HepG2 (cell line): Measurements from ENCODE around the gene POLR1H. TPM values are rescaled to one million over a fixed set of nuclear protein-coding genes. Genes with fewer than 3 reads are reported as not detected.
A peak's percentile ranks its signal among the peaks of the same experiment; 100 is the strongest.

Experiments used
- ADNP ChIP-seq: sonication (generic); formaldehyde crosslinking; IDR thresholded peaks from 2 replicates; pipeline ENCODE4 v1.4.0; 2020; ENCODE audit warnings: missing genetic modification reagents
- CBX2 ChIP-seq, 2 experiments: fragments of 200-600 bp in 1 of 2; sonication (generic); formaldehyde crosslinking in 1 of 2; IDR thresholded peaks; 2 replicates each; pipeline versions ENCODE4 v1.7.0 to v1.8.1; 2018 to 2022; ENCODE audit warnings: low read depth in 2 of 2, low read length in 1 of 2, mild to moderate bottlenecking in 1 of 2, missing genetic modification reagents in 1 of 2
- CCDC6 ChIP-seq: sonication (generic); formaldehyde crosslinking; IDR thresholded peaks from 2 replicates; pipeline ENCODE4 v1.8.1; 2022; ENCODE audit warnings: mild to moderate bottlenecking, missing genetic modification reagents, moderate library complexity
- CEBPG ChIP-seq: IDR thresholded peaks from 2 replicates; pipeline ENCODE4 v1.6.1; 2016
- CHD4 ChIP-seq: fragments of 200-600 bp; sonication (generic); IDR thresholded peaks from 2 replicates; pipeline ENCODE4 v1.7.0; 2017; ENCODE audit warnings: mild to moderate bottlenecking, low read length, borderline replicate concordance
- HIVEP1 ChIP-seq: sonication (generic); formaldehyde crosslinking; IDR thresholded peaks from 2 replicates; pipeline ENCODE4 v1.4.0; 2020; ENCODE audit warnings: mild to moderate bottlenecking, missing genetic modification reagents
- HNRNPH1 ChIP-seq: fragments of 200-400 bp; formaldehyde crosslinking; optimal IDR thresholded peaks from 2 replicates; pipeline ENCODE3; 2017; ENCODE audit warnings: mild to moderate bottlenecking, low read depth, low read length
- KDM2A ChIP-seq: sonication (generic); formaldehyde crosslinking; IDR thresholded peaks from 2 replicates; pipeline ENCODE4 v1.4.0; 2020; ENCODE audit warnings: low read depth, missing genetic modification reagents, borderline replicate concordance
- NR3C1 ChIP-seq: sonication (generic); formaldehyde crosslinking; IDR thresholded peaks from 2 replicates; pipeline ENCODE4 v1.4.0; 2020; ENCODE audit warnings: missing genetic modification reagents
- PBX3 ChIP-seq: sonication (generic); formaldehyde crosslinking; IDR thresholded peaks from 2 replicates; pipeline ENCODE4 v1.8.1; 2023; ENCODE audit warnings: missing genetic modification reagents, inconsistent platforms, borderline replicate concordance
- PITX1 ChIP-seq: sonication (generic); formaldehyde crosslinking; IDR thresholded peaks from 2 replicates; pipeline ENCODE4 v1.5.1; 2020; ENCODE audit warnings: mild to moderate bottlenecking, missing genetic modification reagents
- PRMT3 ChIP-seq: sonication (generic); formaldehyde crosslinking; IDR thresholded peaks from 2 replicates; pipeline ENCODE4 v1.8.1; 2022; ENCODE audit warnings: low read depth, mild to moderate bottlenecking, moderate library complexity, missing genetic modification reagents, borderline replicate concordance
- REST ChIP-seq, 2 experiments: IDR thresholded peaks; 2 replicates each; pipeline ENCODE4 v1.6.1; 2011 to 2012; ENCODE audit warnings: low read length in 2 of 2, borderline replicate concordance in 1 of 2, low read depth in 1 of 2, mild to moderate bottlenecking in 1 of 2, moderate library complexity in 1 of 2
- SMAD1 ChIP-seq: sonication (generic); formaldehyde crosslinking; IDR thresholded peaks from 2 replicates; pipeline ENCODE4 v1.4.0; 2020; ENCODE audit warnings: missing genetic modification reagents, low read depth, mild to moderate bottlenecking, borderline replicate concordance
- TBL1XR1 ChIP-seq: fragments of 150-350 bp; IDR thresholded peaks from 2 replicates; pipeline ENCODE4 v1.6.1; 2014; ENCODE audit warnings: borderline replicate concordance, low read length; ENCODE audit not compliant: partially characterized antibody
- ZFP82 ChIP-seq: sonication (generic); formaldehyde crosslinking; IDR thresholded peaks from 2 replicates; pipeline ENCODE4 v1.5.1; 2020; ENCODE audit warnings: mild to moderate bottlenecking, missing genetic modification reagents, borderline replicate concordance
- ZFY ChIP-seq: sonication (generic); formaldehyde crosslinking; IDR thresholded peaks from 2 replicates; pipeline ENCODE4 v1.4.0; 2020; ENCODE audit warnings: missing genetic modification reagents
- ZNF224 ChIP-seq: sonication (generic); formaldehyde crosslinking; IDR thresholded peaks from 2 replicates; pipeline ENCODE4 v1.5.0; 2020; ENCODE audit warnings: mild to moderate bottlenecking, missing genetic modification reagents
- ZNF256 ChIP-seq: sonication (generic); formaldehyde crosslinking; conservative IDR thresholded peaks from 2 replicates; pipeline ENCODE4 v1.4.0; 2020; ENCODE audit warnings: missing genetic modification reagents
- ZNF414 ChIP-seq: sonication (generic); formaldehyde crosslinking; IDR thresholded peaks from 2 replicates; pipeline ENCODE4 v1.5.0; 2020; ENCODE audit warnings: missing genetic modification reagents
- ZNF746 ChIP-seq: sonication (generic); formaldehyde crosslinking; IDR thresholded peaks from 2 replicates; pipeline ENCODE4 v1.8.0; 2022; ENCODE audit warnings: mild to moderate bottlenecking, missing genetic modification reagents
- ZNF747 ChIP-seq: sonication (generic); formaldehyde crosslinking; IDR thresholded peaks from 2 replicates; pipeline ENCODE4 v1.8.1; 2023; ENCODE audit warnings: missing genetic modification reagents, mild to moderate bottlenecking, borderline replicate concordance
- ZZZ3 ChIP-seq: sonication (generic); formaldehyde crosslinking; IDR thresholded peaks from 2 replicates; pipeline ENCODE4 v1.4.0; 2020; ENCODE audit warnings: missing genetic modification reagents, mild to moderate bottlenecking, borderline replicate concordance
- polyA plus RNA-seq, 8 experiments: library from polyadenylated mRNA; depleted of rRNA in 3 of 8; stranded (reverse) in 7 of 8; unstranded in 1 of 8; fragments of >200 nt; fragmentation: Illumina TruSeq in 4 of 8; extraction: Trizol in 4 of 8; gene quantifications; 2 replicates each; pipeline versions ENCODE4 v1.2.1 to v1.2.3, GENCODE V29; 2011 to 2016; ENCODE audit warnings: low read depth in 4 of 8, missing spikeins in 1 of 8, mixed read lengths in 1 of 8; ENCODE audit not compliant: insufficient read depth in 1 of 8
- total RNA-seq, 5 experiments: library from RNA; depleted of rRNA; stranded (reverse); fragments of >200 nt; fragmentation: Illumina TruSeq; extraction: Trizol; gene quantifications; 2 replicates each; pipeline ENCODE4 v1.2.3, GENCODE V29; 2016; ENCODE audit warnings: low read depth in 1 of 5

POLR1H gene
- total and polyA plus RNA-seq, 2 of the 13 experiments (the other 11 are each of a cell fraction or from before 2014, with no cell fraction given) = 61.4 to 79.8 TPM

- TF ChIP-seq REST (IDR thresholded peaks at IDR 0.05; ENCODE audit: borderline replicate concordance in 1 of 2, low read depth in 1 of 2, low read length in 2 of 2) (peak in 1 of 2 experiments; percentile 66; a peak in 1 of 4 replicates), ZNF224 (CRISPR knock-in tag) (peak; percentile 62; the same call in 1 of the 2 replicates), SMAD1 (CRISPR knock-in tag) (peak; percentile 92; the same call in 1 of the 2 replicates), ZNF414 (CRISPR knock-in tag) (peak; percentile 43; the same call in 1 of the 2 replicates), PITX1 (CRISPR knock-in tag) (peak; percentile 91), PRMT3 (0 out of 2 replicates have a peak, but pooled peaks have one; percentile 84), TBL1XR1 (peak; percentile 78), ZNF747 (peak; percentile 23; the same call in 1 of the 2 replicates), ZFP82 (CRISPR knock-in tag) (no peak), ZNF256 (CRISPR knock-in tag) (peak; percentile 74; the same call in 1 of the 2 replicates), CCDC6 (no peak), ZZZ3 (CRISPR knock-in tag) (peak; percentile 90; the same call in 1 of the 2 replicates), KDM2A (peak; percentile 96), HNRNPH1 (no peak), PBX3 (CRISPR knock-in tag) (peak; percentile 77; the same call in 1 of the 2 replicates), HIVEP1 (CRISPR knock-in tag) (peak; percentile 77), CEBPG (CRISPR knock-in tag) (peak; percentile 89), ADNP (CRISPR knock-in tag) (no peak; the same call in 1 of the 2 replicates), CHD4 (no peak), ZNF746 (CRISPR knock-in tag) (peak; percentile 61), CBX2 (IDR thresholded peaks at IDR 0.05; ENCODE audit: low read depth, low read length) (no peak), CBX2 (CRISPR knock-in tag; IDR thresholded peaks at IDR 0.05; ENCODE audit: low read depth) (no peak), NR3C1 (CRISPR knock-in tag) (no peak), ZFY (peak; percentile 75)
These were observed at the start of gene POLR1H (continued) for GRCh38 chr6:30061092-30061857.
